ENCODE measurements around the gene GET4. TPM values are rescaled to one million over a fixed set of nuclear protein-coding genes. Genes with fewer than 3 reads are reported as not detected.

GET4 gene
- total and polyA plus RNA-seq, 2 of the 4 experiments (the other 2 are of a cell fraction): 11.3 to 30.9 TPM

DNA sequence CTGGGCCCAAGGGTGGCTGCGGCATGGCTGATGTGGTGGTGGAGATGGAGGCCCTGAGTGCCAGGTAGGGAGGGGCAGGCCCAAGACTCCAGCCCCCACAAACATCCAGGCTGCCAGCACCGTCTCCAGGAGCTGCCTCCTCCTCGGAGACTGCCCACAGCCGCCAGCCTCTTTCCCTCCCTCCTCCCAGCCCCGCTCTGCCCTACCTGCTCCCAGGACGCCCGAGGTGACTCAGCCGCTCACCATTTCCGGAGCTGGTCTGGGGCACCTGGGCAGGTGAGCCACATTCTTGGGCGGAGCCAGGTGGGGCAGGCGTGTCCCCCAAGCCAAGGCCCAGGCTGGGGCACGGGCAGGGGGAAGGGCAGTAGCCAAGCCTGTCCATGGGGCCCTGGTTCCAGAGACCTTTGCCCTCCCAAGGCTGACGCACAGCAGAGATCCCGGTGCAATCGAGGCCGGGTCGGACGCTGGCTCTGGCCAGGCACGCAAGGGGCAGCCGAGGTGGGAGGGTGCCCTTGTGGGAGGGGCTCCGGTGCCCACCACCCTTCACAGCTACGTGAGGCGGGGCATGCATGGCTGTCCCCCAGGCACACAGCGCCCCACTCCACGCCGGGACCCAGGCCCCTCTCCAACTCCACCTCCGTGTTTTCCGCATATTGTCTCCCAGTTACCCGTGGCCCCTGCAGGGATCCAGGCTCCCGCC is 69.4 kb downstream of the GET4 start:
- H3K4ac ChIP-seq (ENCODE audit: low read depth, low read length): no peak overlapping the region
- intact Hi-C loops (cut with micrococcal nuclease): no loop called here
- H3K27ac ChIP-seq (ENCODE audit: insufficient read depth, low read length): no peak overlapping the region
- WGBS, 2 experiments (ENCODE audit: extremely low coverage in 2 of 2, insufficient read length in 1 of 2): 63% methylated on average over 10 of the region's 30 CpGs; no CpG with 5 or more reads in 1 of the 2 experiments
- ATAC-seq (ENCODE audit: low read depth) (no peak), DNase-seq (no peak)
- H4K5ac ChIP-seq (ENCODE audit: low read depth, low read length): no peak overlapping the region
- no peaks in the 10 kb centered on the region for H3K79me1 ChIP-seq (ENCODE audit: low read depth in 1 of 2, low read length in 2 of 2)
- H3K23ac ChIP-seq (ENCODE audit: low read depth, low read length): no peak overlapping the region
- H2AK5ac ChIP-seq (ENCODE audit: low read depth, low read length): no peak overlapping the region
- ChIA-PET CTCF (no interaction called here), POLR2A (ENCODE audit: unreplicated experiment) (no interaction called here)
- no peak overlapping the region for H3K4me3 ChIP-seq (ENCODE audit: insufficient read depth, low read depth, low read length)
- H3K9me3 ChIP-seq (ENCODE audit: control insufficient read depth, insufficient read depth, low read length): no peaks in the 10 kb centered on the region
- no peak overlapping the region for H2BK20ac ChIP-seq (ENCODE audit: low read depth, low read length)
- H3K9ac ChIP-seq (ENCODE audit: low read depth, low read length): no peak overlapping the region
- dilution Hi-C loops (cut with HindIII; ENCODE audit: low sequenced_read_pairs, unreplicated experiment): no loop called here
- no peak for TF ChIP-seq RCOR1 (IDR thresholded peaks at IDR 0.05; ENCODE audit: insufficient replicate concordance, low read length)
- TF ChIP-seq BHLHE40 (IDR thresholded peaks at IDR 0.05; ENCODE audit: low read depth, low read length): no peak
- TF ChIP-seq, protein P1, sequence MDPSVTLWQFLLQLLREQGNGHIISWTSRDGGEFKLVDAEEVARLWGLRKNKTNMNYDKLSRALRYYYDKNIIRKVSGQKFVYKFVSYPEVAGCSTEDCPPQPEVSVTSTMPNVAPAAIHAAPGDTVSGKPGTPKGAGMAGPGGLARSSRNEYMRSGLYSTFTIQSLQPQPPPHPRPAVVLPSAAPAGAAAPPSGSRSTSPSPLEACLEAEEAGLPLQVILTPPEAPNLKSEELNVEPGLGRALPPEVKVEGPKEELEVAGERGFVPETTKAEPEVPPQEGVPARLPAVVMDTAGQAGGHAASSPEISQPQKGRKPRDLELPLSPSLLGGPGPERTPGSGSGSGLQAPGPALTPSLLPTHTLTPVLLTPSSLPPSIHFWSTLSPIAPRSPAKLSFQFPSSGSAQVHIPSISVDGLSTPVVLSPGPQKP (IDR thresholded peaks at IDR 0.05; ENCODE audit: borderline replicate concordance, low read depth, low read length): no peak
- TF ChIP-seq CTCF (conservative IDR thresholded peaks at IDR 0.05; ENCODE audit: low read depth, low read length): no peak
- TF ChIP-seq POLR2A (IDR thresholded peaks at IDR 0.05; ENCODE audit: low read depth, low read length): no peak
- no peak for TF ChIP-seq MAFK (IDR thresholded peaks at IDR 0.05; ENCODE audit: low read depth, low read length)
- TF ChIP-seq RFX5 (IDR thresholded peaks at IDR 0.05; ENCODE audit: low read depth, low read length): no peak
- no peak for TF ChIP-seq FOS (IDR thresholded peaks at IDR 0.05; ENCODE audit: low read depth, low read length)
- TF ChIP-seq MAZ (IDR thresholded peaks at IDR 0.05; ENCODE audit: borderline replicate concordance, low read depth, low read length): no peak
- no peak for TF ChIP-seq NFE2L2 (IDR thresholded peaks at IDR 0.05; ENCODE audit: low read depth, low read length)
- H3K18ac ChIP-seq (ENCODE audit: low read depth, low read length): no peak overlapping the region
- no peaks in the 10 kb centered on the region for H3K36me3 ChIP-seq (ENCODE audit: control insufficient read depth, insufficient read depth, low read length)
- no peaks in the 10 kb centered on the region for H3K9me1 ChIP-seq (ENCODE audit: insufficient read depth, low read length)
- H2AK9ac ChIP-seq (replicated peaks; ENCODE audit: low read depth, low read length, poor library complexity): peak overlapping the region; percentile 55
- peaks cover 6% of the 10 kb centered on the region for H3K27me3 ChIP-seq (ENCODE audit: control insufficient read depth, insufficient read depth, low read length)
- no peak overlapping the region for H4K8ac ChIP-seq (ENCODE audit: low read depth in 2 of 2, low read length in 2 of 2)
- in situ Hi-C loops (cut with MboI; ENCODE audit: low sequenced_read_pairs): no loop called here
- H3K56ac ChIP-seq (ENCODE audit: extremely low read depth, insufficient read depth, low read length): no peak overlapping the region
- H3K4me2 ChIP-seq (ENCODE audit: low read depth, low read length): no peak overlapping the region
- H2BK120ac ChIP-seq (ENCODE audit: low read depth, low read length): no peak overlapping the region
- no peaks in the 10 kb centered on the region for H3K4me1 ChIP-seq (ENCODE audit: control insufficient read depth, insufficient read depth, low read length)
- no peak overlapping the region for H2BK15ac ChIP-seq (ENCODE audit: low read depth, low read length)
- H4K20me1 ChIP-seq (ENCODE audit: insufficient read depth, low read length): no peaks in the 10 kb centered on the region
- no peak overlapping the region for H4K91ac ChIP-seq (ENCODE audit: insufficient read depth, low read depth, low read length)
- peak overlapping the region; percentile 33 for H2AFZ ChIP-seq (replicated peaks; ENCODE audit: low read length, poor library complexity)
- no TSS peak for BruUV-seq (replicated peaks)
- no peak overlapping the region for H3K14ac ChIP-seq (replicated peaks; ENCODE audit: low read depth, low read length)
- H2BK5ac ChIP-seq (ENCODE audit: low read depth, low read length, poor library complexity, severe bottlenecking): no peak overlapping the region

Data from IMR-90 (cell line).